PC-9 (cell line): Measurements from ENCODE around the gene KLHL35. TPM values are rescaled to one million over a fixed set of nuclear protein-coding genes. Genes with fewer than 3 reads are reported as not detected.

Experiments
- BruUV-seq: library from RNA; stranded (reverse); fragments of 400-500 nt; replicated peaks from 2 replicates; lab custom pipeline; 2021; lab: Mats Ljungman, UMichigan
- CTCF ChIA-PET: fragments of 300-600 bp; sonication (Branson Sonifier 250); formaldehyde crosslinking; loops from one replicate; lab custom pipeline; 2022; ENCODE audit warnings: antibody characterized with exemption; lab: Charles Lee
- POLR2A ChIA-PET: fragments of 300-600 bp; sonication (Branson Sonifier 250); formaldehyde crosslinking; loops from one replicate; lab custom pipeline; 2022; ENCODE audit warnings: antibody characterized with exemption; ENCODE audit not compliant: unreplicated experiment; lab: Charles Lee
- DNase-seq, 2 experiments: peaks; one replicate each; pipeline versions ENCODE4 v3.0.0 to v3.0.0-alpha.2; 2015 to 2022; ENCODE audit warnings: mixed read lengths in 1 of 2
- H2AFZ ChIP-seq: fragments of 200-600 bp; sonication (generic); 2 replicates; pipeline ENCODE4 v1.8.1; 2017; ENCODE audit warnings: antibody characterized with exemption
- H3F3A ChIP-seq: fragments of 200-600 bp; sonication (generic); 2 replicates; pipeline ENCODE4 v1.8.1; 2017; ENCODE audit warnings: antibody characterized with exemption, mild to moderate bottlenecking, low read depth; ENCODE audit not compliant: insufficient read depth
- H3K27ac ChIP-seq: fragments of 200-600 bp; sonication (generic); 2 replicates; pipeline ENCODE4 v1.6.1; 2016; ENCODE audit warnings: mixed run types
- H3K27me3 ChIP-seq: fragments of 200-600 bp; sonication (generic); 2 replicates; pipeline ENCODE4 v1.6.1; 2016; ENCODE audit warnings: low read depth, mixed run types; ENCODE audit not compliant: insufficient read depth
- H3K36me3 ChIP-seq: fragments of 200-600 bp; sonication (generic); 2 replicates; pipeline ENCODE4 v1.6.1; 2016; ENCODE audit warnings: low read depth, mixed run types
- H3K4me1 ChIP-seq: fragments of 200-600 bp; sonication (generic); replicated peaks from 2 replicates; pipeline ENCODE4 v1.6.1; 2016; ENCODE audit warnings: mixed run types; ENCODE audit not compliant: insufficient read depth
- H3K4me2 ChIP-seq: fragments of 200-600 bp; sonication (generic); 2 replicates; pipeline ENCODE4 v1.6.1; 2017; ENCODE audit warnings: mixed run types
- H3K4me3 ChIP-seq: fragments of 200-600 bp; sonication (generic); 2 replicates; pipeline ENCODE4 v1.6.1; 2016; ENCODE audit warnings: mixed run types
- H3K79me2 ChIP-seq: fragments of 200-600 bp; sonication (generic); 2 replicates; pipeline ENCODE4 v1.6.1; 2017; ENCODE audit warnings: low read depth, mixed run types
- H3K9me2 ChIP-seq: fragments of 200-600 bp; sonication (generic); 2 replicates; pipeline ENCODE4 v1.8.1; 2017; ENCODE audit warnings: mild to moderate bottlenecking; ENCODE audit not compliant: insufficient read depth
- H3K9me3 ChIP-seq: fragments of 200-600 bp; sonication (generic); 2 replicates; pipeline ENCODE4 v1.8.1; 2016; ENCODE audit warnings: low read depth; ENCODE audit not compliant: insufficient read depth
- H4K20me1 ChIP-seq: fragments of 200-600 bp; sonication (generic); 2 replicates; pipeline ENCODE4 v1.8.1; 2017; ENCODE audit not compliant: insufficient read depth
- CTCF ChIP-seq: fragments of 200-600 bp; sonication (generic); conservative IDR thresholded peaks from 2 replicates; pipeline ENCODE4 v1.6.1; 2017; ENCODE audit warnings: mixed run types, antibody characterized with exemption, mild to moderate bottlenecking, moderate library complexity
- EZH2 ChIP-seq: fragments of 200-600 bp; sonication (generic); IDR thresholded peaks from 2 replicates; pipeline ENCODE4 v1.8.0; 2017; ENCODE audit warnings: antibody characterized with exemption, low read depth
- intact Hi-C: fragments of 100-400 bp; cut with micrococcal nuclease; formaldehyde crosslinking; loops from one replicate; pipeline ENCODE4 v1.10.0; 2022; ENCODE audit not compliant: unreplicated experiment
- total RNA-seq: library from RNA; stranded (reverse); gene quantifications from 2 replicates; pipeline ENCODE4 v1.2.3, GENCODE V29; 2021

Gene KLHL35
- total RNA-seq, 1 experiment from 2014 or later: 11.1 TPM

GRCh38 chr11:75441804-75442132 is 8.8 kb upstream of the KLHL35 start:
- Histone ChIP-seq H3K27ac (no peak overlapping the region), H2AFZ (no peak overlapping the region), H3K9me2 (no peaks in the 10 kb centered on the region), H3K4me2 (no peak overlapping the region), H3F3A (no peaks in the 10 kb centered on the region), H3K9me3 (no peaks in the 10 kb centered on the region), H3K4me1 (no peaks in the 10 kb centered on the region), H3K27me3 (no peaks in the 10 kb centered on the region; the same call in 1 of the 2 replicates), H3K4me3 (no peak overlapping the region), H4K20me1 (no peaks in the 10 kb centered on the region), H3K79me2 (no peaks in the 10 kb centered on the region), H3K36me3 (no peaks in the 10 kb centered on the region)
- TF ChIP-seq EZH2 (no peak), CTCF (no peak)
- BruUV-seq: no TSS peak
- ChIA-PET POLR2A (no interaction called here), CTCF (interaction anchor here (0.6 kb wide), 1 partner anchor 12 kb away, joined by 4 read pairs; no protein-coding TSS in a partner anchor)
- intact Hi-C loops: loop anchor here (5.0 kb wide), 2 partner anchors 54 to 114 kb away; no protein-coding TSS in a partner anchor
- no peak for DNase-seq

- H3F3A ChIP-seq: no peaks in the 10 kb centered on the region
- H3K4me3 ChIP-seq: no peak overlapping the region
- CTCF ChIA-PET: interaction anchor here (0.6 kb wide), 1 partner anchor 12 kb away, joined by 4 read pairs; no protein-coding TSS in a partner anchor
- TF ChIP-seq EZH2 (no peak), CTCF (no peak)
- no TSS peak for BruUV-seq
- no peak for DNase-seq
- no peaks in the 10 kb centered on the region for H4K20me1 ChIP-seq
- no peak overlapping the region for H3K27ac ChIP-seq
- no peaks in the 10 kb centered on the region; the same call in 1 of the 2 replicates for H3K27me3 ChIP-seq
- no peaks in the 10 kb centered on the region for H3K79me2 ChIP-seq
- no peaks in the 10 kb centered on the region for H3K9me3 ChIP-seq
- H2AFZ ChIP-seq: no peak overlapping the region
- H3K4me1 ChIP-seq: no peaks in the 10 kb centered on the region
- intact Hi-C loops: loop anchor here (5.0 kb wide), 2 partner anchors 54 to 114 kb away; no protein-coding TSS in a partner anchor
- POLR2A ChIA-PET: no interaction called here
- H3K36me3 ChIP-seq: no peaks in the 10 kb centered on the region
- no peak overlapping the region for H3K4me2 ChIP-seq
- H3K9me2 ChIP-seq: no peaks in the 10 kb centered on the region
These were observed 8.2 kb upstream of the KLHL35 start for GRCh38 chr11:75440960-75441803.

DNA sequence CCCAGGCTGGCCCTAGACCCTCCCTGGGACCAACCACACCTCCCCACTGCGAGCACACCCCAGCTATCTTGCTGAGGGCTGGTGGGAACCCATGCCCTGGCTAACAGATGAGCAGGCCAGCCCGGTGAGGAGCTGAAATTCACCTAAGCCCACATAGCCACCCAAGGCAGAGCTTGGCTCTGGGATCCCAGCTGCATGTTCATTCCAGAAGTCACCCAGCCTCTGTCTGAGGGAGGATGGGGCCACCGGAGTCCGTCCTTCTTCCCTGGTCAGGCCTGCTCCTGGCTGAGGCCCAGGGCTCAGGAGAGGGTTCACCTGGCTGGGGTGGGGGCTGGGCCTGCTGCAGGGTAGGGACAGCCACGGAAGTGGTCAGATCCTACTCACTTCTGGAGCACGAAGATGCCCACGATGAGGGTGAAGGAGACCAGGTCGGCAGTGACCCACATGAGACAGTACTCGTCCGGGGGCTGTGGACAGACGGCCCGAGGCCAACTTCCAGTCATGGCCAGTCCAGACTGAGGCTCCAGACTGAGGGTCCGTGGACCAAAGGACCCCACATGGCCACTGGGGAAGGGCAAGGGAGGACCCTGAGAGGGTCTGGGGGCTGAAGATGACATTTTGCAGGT is 6.6 kb upstream of the KLHL35 start:
- ChIA-PET POLR2A (no interaction called here), CTCF (no interaction called here)
- H2AFZ ChIP-seq: no peak overlapping the region
- no peak for TF ChIP-seq CTCF
- TF ChIP-seq EZH2: no peak
- no peaks in the 10 kb centered on the region for H3K79me2 ChIP-seq
- H3K4me2 ChIP-seq: no peak overlapping the region
- BruUV-seq: no TSS peak
- DNase-seq: no peak
- no peaks in the 10 kb centered on the region for H3K9me3 ChIP-seq
- intact Hi-C loops: loop anchor here (5.0 kb wide), 2 partner anchors 52 to 112 kb away; no protein-coding TSS in a partner anchor
- H3K27ac ChIP-seq: no peak overlapping the region
- no peaks in the 10 kb centered on the region; the same call in 1 of the 2 replicates for H3K27me3 ChIP-seq
- no peaks in the 10 kb centered on the region for H3K4me1 ChIP-seq
- H3K36me3 ChIP-seq: no peaks in the 10 kb centered on the region
- H3K4me3 ChIP-seq: no peak overlapping the region
- no peaks in the 10 kb centered on the region for H4K20me1 ChIP-seq
- no peaks in the 10 kb centered on the region for H3K9me2 ChIP-seq
- no peaks in the 10 kb centered on the region for H3F3A ChIP-seq
